WTC11 (cell line): Measurements from ENCODE around the gene VCPKMT. TPM values are rescaled to one million over a fixed set of nuclear protein-coding genes. Genes with fewer than 3 reads are reported as not detected.

Experiments used
- ATAC-seq: fragments of 200-7000 bp; cut with Tn5 transposase; 2 replicates; pipeline ENCODE4 v1.10.0; 2021; ENCODE audit warnings: mild to moderate bottlenecking, moderate library complexity
- CTCF ChIA-PET: fragments of 300-600 bp; sonication (Branson Sonifier 250); formaldehyde crosslinking; loops from one replicate; lab custom pipeline; 2021; ENCODE audit warnings: antibody characterized with exemption; lab: Charles Lee
- POLR2A ChIA-PET: fragments of 350-600 bp; sonication (Branson Sonifier 250); formaldehyde crosslinking; loops from one replicate; lab custom pipeline; 2021; ENCODE audit warnings: antibody characterized with exemption; lab: Charles Lee
- DNase-seq: peaks from one replicate; pipeline ENCODE4 v3.0.0; 2021; ENCODE audit warnings: low spot score
- H3K27ac Mint-ChIP-seq: 2 replicates; pipeline ENCODE4 v1.8.0; 2021; ENCODE audit warnings: mixed read lengths
- H3K27me3 Mint-ChIP-seq: 2 replicates; pipeline ENCODE4 v1.8.0; 2021; ENCODE audit warnings: low read depth, mild to moderate bottlenecking, moderate library complexity, mixed read lengths
- H3K36me3 Mint-ChIP-seq: 2 replicates; pipeline ENCODE4 v1.8.0; 2021; ENCODE audit warnings: mixed read lengths
- H3K4me1 Mint-ChIP-seq: 2 replicates; pipeline ENCODE4 v1.8.0; 2022; ENCODE audit warnings: mixed read lengths
- H3K4me3 Mint-ChIP-seq: 2 replicates; pipeline ENCODE4 v1.8.0; 2021; ENCODE audit warnings: mild to moderate bottlenecking, moderate library complexity, mixed read lengths
- H3K9me3 Mint-ChIP-seq: 2 replicates; pipeline ENCODE4 v1.8.0; 2021; ENCODE audit warnings: mixed read lengths
- ATF3 ChIP-seq: sonication (generic); formaldehyde crosslinking; conservative IDR thresholded peaks from 2 replicates; pipeline ENCODE4 v1.8.1; 2022; ENCODE audit warnings: mild to moderate bottlenecking, missing genetic modification reagents
- CREM ChIP-seq: sonication (generic); formaldehyde crosslinking; IDR thresholded peaks from 2 replicates; pipeline ENCODE4 v1.8.1; 2022; ENCODE audit warnings: mild to moderate bottlenecking, missing genetic modification reagents, moderate library complexity
- CTCF ChIP-seq: fragments of 200-600 bp; IDR thresholded peaks from 2 replicates; pipeline ENCODE4 v1.8.0; 2022; ENCODE audit warnings: antibody characterized with exemption
- ESRRA ChIP-seq: sonication (generic); formaldehyde crosslinking; IDR thresholded peaks from 2 replicates; pipeline ENCODE4 v1.8.1; 2022; ENCODE audit warnings: mild to moderate bottlenecking, missing genetic modification reagents, borderline replicate concordance
- FOXJ3 ChIP-seq: sonication (generic); formaldehyde crosslinking; IDR thresholded peaks from 2 replicates; pipeline ENCODE4 v1.9.0; 2021; ENCODE audit warnings: missing genetic modification reagents, mild to moderate bottlenecking, borderline replicate concordance
- JAZF1 ChIP-seq: fragments of 250-450 bp; sonication (Bioruptor Pico); IDR thresholded peaks from 2 replicates; pipeline ENCODE4 v1.9.0; 2021; ENCODE audit warnings: moderate library complexity, mild to moderate bottlenecking, inconsistent platforms
- KAT7 ChIP-seq: sonication (generic); formaldehyde crosslinking; IDR thresholded peaks from 2 replicates; pipeline ENCODE4 v1.8.1; 2023; ENCODE audit warnings: missing genetic modification reagents, mild to moderate bottlenecking, borderline replicate concordance
- MLX ChIP-seq: sonication (generic); formaldehyde crosslinking; IDR thresholded peaks from 2 replicates; pipeline ENCODE4 v1.8.1; 2023; ENCODE audit warnings: mild to moderate bottlenecking, missing genetic modification reagents, moderate library complexity
- MXD4 ChIP-seq: fragments of 250-450 bp; sonication (Bioruptor Pico); IDR thresholded peaks from 2 replicates; pipeline ENCODE4 v1.8.0; 2021; ENCODE audit warnings: mild to moderate bottlenecking, moderate library complexity, borderline replicate concordance
- NFE2L1 ChIP-seq: sonication (generic); formaldehyde crosslinking; IDR thresholded peaks from 2 replicates; pipeline ENCODE4 v1.8.1; 2023; ENCODE audit warnings: missing genetic modification reagents
- NR3C1 ChIP-seq: sonication (generic); formaldehyde crosslinking; conservative IDR thresholded peaks from 2 replicates; pipeline ENCODE4 v1.8.1; 2023; ENCODE audit warnings: low read depth, mild to moderate bottlenecking, missing genetic modification reagents
- RORB ChIP-seq: fragments of 250-450 bp; sonication (Bioruptor Pico); IDR thresholded peaks from 2 replicates; pipeline ENCODE4 v1.9.0; 2021; ENCODE audit warnings: mild to moderate bottlenecking
- SP1 ChIP-seq: sonication (generic); formaldehyde crosslinking; conservative IDR thresholded peaks from 2 replicates; pipeline ENCODE4 v1.8.1; 2022; ENCODE audit warnings: missing genetic modification reagents
- TP53 ChIP-seq: sonication (generic); formaldehyde crosslinking; IDR thresholded peaks from 2 replicates; pipeline ENCODE4 v1.8.1; 2023; ENCODE audit warnings: mild to moderate bottlenecking, missing genetic modification reagents
- ZBTB43 ChIP-seq: sonication (generic); formaldehyde crosslinking; IDR thresholded peaks from 2 replicates; pipeline ENCODE4 v1.8.1; 2023; ENCODE audit warnings: mild to moderate bottlenecking, missing genetic modification reagents
- ZNF121 ChIP-seq: sonication (generic); formaldehyde crosslinking; IDR thresholded peaks from 2 replicates; pipeline ENCODE4 v1.8.0; 2023; ENCODE audit warnings: missing genetic modification reagents
- ZNF416 ChIP-seq: fragments of 250-450 bp; sonication (Bioruptor Pico); IDR thresholded peaks from 2 replicates; pipeline ENCODE4 v1.9.0; 2021; ENCODE audit warnings: mild to moderate bottlenecking, inconsistent platforms
- total RNA-seq: library from RNA; stranded (reverse); gene quantifications from 3 replicates; pipeline ENCODE4 v1.2.3, GENCODE V29; 2021
- TF ChIP-seq, protein P1 (sequence below): fragments of 250-450 bp; sonication (Bioruptor Pico); IDR thresholded peaks from 2 replicates; pipeline ENCODE4 v1.9.0; 2021; ENCODE audit warnings: mild to moderate bottlenecking
- TF ChIP-seq, protein P2 (sequence below): fragments of 250-450 bp; sonication (Bioruptor Pico); IDR thresholded peaks from 2 replicates; pipeline ENCODE4 v1.9.0; 2021; ENCODE audit warnings: mild to moderate bottlenecking
- TF ChIP-seq, protein P3 (sequence below): sonication (generic); formaldehyde crosslinking; IDR thresholded peaks from 2 replicates; pipeline ENCODE4 v1.8.1; 2023; ENCODE audit warnings: mild to moderate bottlenecking, missing genetic modification reagents

The VCPKMT gene
- total RNA-seq, 1 experiment from 2014 or later = 11.5 TPM

DNA sequence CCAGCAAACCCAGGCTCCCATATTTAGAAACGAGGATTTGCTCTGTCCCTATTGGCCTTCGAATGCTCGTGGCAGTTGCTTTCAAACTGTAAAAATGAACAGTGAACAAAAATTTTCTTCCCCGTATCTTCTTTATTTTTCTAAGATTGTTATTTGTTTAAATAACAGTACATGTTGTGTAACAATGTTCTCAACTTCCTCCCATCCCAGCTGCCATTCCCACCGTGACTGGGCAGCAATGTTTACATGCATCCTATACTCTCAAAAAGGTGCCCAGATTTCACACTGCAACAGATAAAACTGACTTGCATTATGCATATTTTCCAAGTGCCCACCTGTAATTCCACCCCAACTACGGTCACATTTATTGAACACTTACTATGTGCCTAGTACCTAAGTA lies 12.8 kb downstream of the VCPKMT start:
- TF ChIP-seq ESRRA (CRISPR knock-in tag) (no peak), TP53 (CRISPR knock-in tag) (no peak), NFE2L1 (CRISPR knock-in tag) (no peak)
- Mint-ChIP-seq H3K27ac (no peak overlapping the region), H3K9me3 (no peaks in the 10 kb centered on the region), H3K4me1 (peaks cover 17% of the 10 kb centered on the region), H3K27me3 (no peaks in the 10 kb centered on the region), H3K4me3 (no peak overlapping the region), H3K36me3 (peaks cover 5% of the 10 kb centered on the region; the same call in 1 of the 2 replicates)
- POLR2A ChIA-PET = no interaction called here
- CTCF ChIA-PET = interaction anchor here (1.3 to 1.7 kb wide), 3 partner anchors 236 to 250 kb away, joined by 3 to 4 read pairs (median 3); no protein-coding TSS in a partner anchor
- ATAC-seq = no peak
- DNase-seq = no peak

DNA sequence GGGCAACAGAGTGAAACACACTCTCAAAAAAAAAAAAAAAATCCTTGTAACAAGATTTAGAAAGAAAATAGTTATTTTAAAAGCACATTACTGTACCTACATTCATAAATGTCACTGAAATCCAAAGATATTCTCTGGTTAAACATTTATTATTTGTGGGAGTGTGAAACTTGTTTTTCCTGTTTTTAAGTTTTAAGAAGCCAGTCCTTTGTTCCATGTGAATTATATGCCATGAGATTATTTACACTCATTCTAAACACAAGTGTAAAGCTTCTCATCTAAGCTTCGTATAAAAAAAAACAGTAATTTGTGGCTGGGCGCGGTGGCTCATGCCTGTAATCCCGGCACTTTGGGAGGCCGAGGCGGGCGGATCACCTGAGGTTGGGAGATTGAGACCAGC lies 15.0 kb downstream of the VCPKMT start:
- Mint-ChIP-seq H3K27me3 (no peaks in the 10 kb centered on the region), H3K36me3 (no peaks in the 10 kb centered on the region), H3K4me1 (peaks cover 4% of the 10 kb centered on the region; the same call in 1 of the 2 replicates), H3K4me3 (no peak overlapping the region), H3K9me3 (no peaks in the 10 kb centered on the region)
- DNase-seq = no peak
- TF ChIP-seq SP1 (no peak), ZNF121 (CRISPR knock-in tag) (no peak), ZNF416 (no peak), ZBTB43 (CRISPR knock-in tag) (no peak)
- TF ChIP-seq, protein P1, sequence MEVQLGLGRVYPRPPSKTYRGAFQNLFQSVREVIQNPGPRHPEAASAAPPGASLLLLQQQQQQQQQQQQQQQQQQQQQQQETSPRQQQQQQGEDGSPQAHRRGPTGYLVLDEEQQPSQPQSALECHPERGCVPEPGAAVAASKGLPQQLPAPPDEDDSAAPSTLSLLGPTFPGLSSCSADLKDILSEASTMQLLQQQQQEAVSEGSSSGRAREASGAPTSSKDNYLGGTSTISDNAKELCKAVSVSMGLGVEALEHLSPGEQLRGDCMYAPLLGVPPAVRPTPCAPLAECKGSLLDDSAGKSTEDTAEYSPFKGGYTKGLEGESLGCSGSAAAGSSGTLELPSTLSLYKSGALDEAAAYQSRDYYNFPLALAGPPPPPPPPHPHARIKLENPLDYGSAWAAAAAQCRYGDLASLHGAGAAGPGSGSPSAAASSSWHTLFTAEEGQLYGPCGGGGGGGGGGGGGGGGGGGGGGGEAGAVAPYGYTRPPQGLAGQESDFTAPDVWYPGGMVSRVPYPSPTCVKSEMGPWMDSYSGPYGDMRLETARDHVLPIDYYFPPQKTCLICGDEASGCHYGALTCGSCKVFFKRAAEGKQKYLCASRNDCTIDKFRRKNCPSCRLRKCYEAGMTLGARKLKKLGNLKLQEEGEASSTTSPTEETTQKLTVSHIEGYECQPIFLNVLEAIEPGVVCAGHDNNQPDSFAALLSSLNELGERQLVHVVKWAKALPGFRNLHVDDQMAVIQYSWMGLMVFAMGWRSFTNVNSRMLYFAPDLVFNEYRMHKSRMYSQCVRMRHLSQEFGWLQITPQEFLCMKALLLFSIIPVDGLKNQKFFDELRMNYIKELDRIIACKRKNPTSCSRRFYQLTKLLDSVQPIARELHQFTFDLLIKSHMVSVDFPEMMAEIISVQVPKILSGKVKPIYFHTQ (CRISPR knock-in tag) = no peak
- TF ChIP-seq, all 79 proteins: peak for 0
- ChIA-PET POLR2A (no interaction called here), CTCF (interaction anchor here (1.3 kb wide), 1 partner anchor 249 kb away, joined by 3 read pairs; the partner anchor contains the start of gene NEMF)
- no peak for ATAC-seq
- H3K27ac Mint-ChIP-seq = no peak overlapping the region

DNA sequence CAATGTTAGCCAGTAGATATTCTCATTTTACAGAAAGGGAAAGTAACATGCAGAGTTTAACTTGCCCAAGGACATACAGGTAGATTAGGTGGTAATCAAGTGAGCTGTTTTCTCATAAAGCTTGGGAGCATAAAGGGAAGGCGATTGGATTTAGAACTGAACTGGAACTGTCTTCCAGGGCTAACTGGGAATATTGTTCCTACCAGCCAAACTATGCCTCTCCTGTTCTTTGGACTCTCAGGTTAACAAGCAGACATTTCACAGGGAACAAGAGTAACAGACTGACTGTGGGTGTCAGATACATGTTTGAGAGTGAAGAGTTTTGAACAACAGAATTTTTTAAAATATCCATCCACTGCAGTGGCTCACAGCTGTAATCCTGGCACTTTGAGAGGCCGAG lies 15.6 kb downstream of the VCPKMT start:
- Mint-ChIP-seq H3K27me3 (no peaks in the 10 kb centered on the region), H3K4me1 (peaks cover 4% of the 10 kb centered on the region; the same call in 1 of the 2 replicates), H3K27ac (no peak overlapping the region), H3K4me3 (no peak overlapping the region), H3K9me3 (no peaks in the 10 kb centered on the region), H3K36me3 (no peaks in the 10 kb centered on the region)
- DNase-seq (no peak), ATAC-seq (no peak)
- POLR2A ChIA-PET = no interaction called here
- CTCF ChIA-PET = interaction anchor here (0.8 kb wide), 1 partner anchor 239 kb away, joined by 3 read pairs; no protein-coding TSS in a partner anchor
- no peak for TF ChIP-seq CTCF
- TF ChIP-seq FOXJ3 (CRISPR knock-in tag) = no peak
- no peak for TF ChIP-seq KAT7 (CRISPR knock-in tag)
- no peak for TF ChIP-seq RORB (CRISPR knock-in tag)
- no peak for TF ChIP-seq NR3C1 (CRISPR knock-in tag)
- no peak for TF ChIP-seq MXD4 (CRISPR knock-in tag)
- TF ChIP-seq, protein P2, sequence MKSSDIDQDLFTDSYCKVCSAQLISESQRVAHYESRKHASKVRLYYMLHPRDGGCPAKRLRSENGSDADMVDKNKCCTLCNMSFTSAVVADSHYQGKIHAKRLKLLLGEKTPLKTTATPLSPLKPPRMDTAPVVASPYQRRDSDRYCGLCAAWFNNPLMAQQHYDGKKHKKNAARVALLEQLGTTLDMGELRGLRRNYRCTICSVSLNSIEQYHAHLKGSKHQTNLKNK (CRISPR knock-in tag) = no peak
- TF ChIP-seq CREM (CRISPR knock-in tag) = no peak
- no peak for TF ChIP-seq MLX
- no peak for TF ChIP-seq ATF3 (CRISPR knock-in tag)
- TF ChIP-seq JAZF1 (CRISPR knock-in tag) = no peak
- TF ChIP-seq, protein P3, sequence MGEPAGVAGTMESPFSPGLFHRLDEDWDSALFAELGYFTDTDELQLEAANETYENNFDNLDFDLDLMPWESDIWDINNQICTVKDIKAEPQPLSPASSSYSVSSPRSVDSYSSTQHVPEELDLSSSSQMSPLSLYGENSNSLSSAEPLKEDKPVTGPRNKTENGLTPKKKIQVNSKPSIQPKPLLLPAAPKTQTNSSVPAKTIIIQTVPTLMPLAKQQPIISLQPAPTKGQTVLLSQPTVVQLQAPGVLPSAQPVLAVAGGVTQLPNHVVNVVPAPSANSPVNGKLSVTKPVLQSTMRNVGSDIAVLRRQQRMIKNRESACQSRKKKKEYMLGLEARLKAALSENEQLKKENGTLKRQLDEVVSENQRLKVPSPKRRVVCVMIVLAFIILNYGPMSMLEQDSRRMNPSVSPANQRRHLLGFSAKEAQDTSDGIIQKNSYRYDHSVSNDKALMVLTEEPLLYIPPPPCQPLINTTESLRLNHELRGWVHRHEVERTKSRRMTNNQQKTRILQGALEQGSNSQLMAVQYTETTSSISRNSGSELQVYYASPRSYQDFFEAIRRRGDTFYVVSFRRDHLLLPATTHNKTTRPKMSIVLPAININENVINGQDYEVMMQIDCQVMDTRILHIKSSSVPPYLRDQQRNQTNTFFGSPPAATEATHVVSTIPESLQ (CRISPR knock-in tag) = no peak
